ENCODE data around the gene MARCHF11.

Gene MARCHF11, protein sequence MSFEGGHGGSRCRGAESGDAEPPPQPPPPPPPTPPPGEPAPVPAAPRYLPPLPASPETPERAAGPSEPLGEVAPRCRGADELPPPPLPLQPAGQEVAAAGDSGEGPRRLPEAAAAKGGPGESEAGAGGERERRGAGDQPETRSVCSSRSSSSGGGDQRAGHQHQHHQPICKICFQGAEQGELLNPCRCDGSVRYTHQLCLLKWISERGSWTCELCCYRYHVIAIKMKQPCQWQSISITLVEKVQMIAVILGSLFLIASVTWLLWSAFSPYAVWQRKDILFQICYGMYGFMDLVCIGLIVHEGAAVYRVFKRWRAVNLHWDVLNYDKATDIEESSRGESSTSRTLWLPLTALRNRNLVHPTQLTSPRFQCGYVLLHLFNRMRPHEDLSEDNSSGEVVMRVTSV

DNA sequence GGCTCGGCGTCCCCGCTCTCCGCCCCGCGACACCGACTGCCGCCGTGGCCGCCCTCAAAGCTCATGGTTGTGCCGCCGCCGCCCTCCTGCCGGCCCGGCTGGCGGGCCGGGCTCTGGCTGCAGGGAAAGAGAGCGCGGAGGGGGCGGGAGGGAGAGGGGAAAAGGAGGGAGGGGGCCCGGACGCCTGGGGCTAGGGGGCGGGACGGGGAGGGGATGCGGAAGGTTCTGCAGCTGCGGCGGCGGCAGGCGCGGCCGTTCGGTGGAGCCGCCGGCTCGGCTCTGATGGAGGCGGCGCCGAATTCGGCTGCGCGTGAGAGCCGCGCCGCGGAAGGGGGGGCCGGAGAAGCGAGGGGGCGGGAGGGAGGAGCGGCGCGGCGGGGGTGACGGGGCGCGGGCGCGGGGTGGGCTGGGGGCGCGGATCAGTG, at the start of gene MARCHF11:
Gene MARCHF11 (minus strand): TSS at position 281 of the 425 bp plus-strand sequence. CDS start 216 bp downstream, at position 65.
- peak in 19 of 58 donors; percentile 3 to 53 (median 21) for DNase-seq

DNA sequence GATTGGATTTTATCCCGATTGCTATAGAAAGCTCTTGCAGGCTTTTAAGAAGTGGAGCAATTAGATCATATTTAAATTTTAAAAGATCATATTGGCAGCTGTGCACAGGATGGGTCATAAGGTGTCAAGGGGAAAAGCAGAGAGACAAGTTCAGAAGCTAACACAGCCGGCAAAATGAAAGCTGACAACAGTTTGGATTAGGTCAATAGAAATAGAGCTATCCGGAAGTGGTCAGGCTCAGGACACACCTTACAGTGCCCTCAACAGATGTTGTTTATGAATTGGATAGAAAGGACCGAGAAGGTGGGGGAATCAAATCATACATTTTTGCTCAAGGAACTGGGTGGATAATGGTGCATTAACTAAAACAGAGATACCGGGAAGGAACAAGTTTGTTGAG, 46.3 kb upstream of the MARCHF11 start:
- no peak for DNase-seq

GRCh38 chr5:16192311-16192710, 12.7 kb upstream of the MARCHF11 start:
- no peak for DNase-seq

GRCh38 chr5:16180789-16181082, 1.1 kb upstream of the MARCHF11 start:
- DNase-seq = no peak

DNA sequence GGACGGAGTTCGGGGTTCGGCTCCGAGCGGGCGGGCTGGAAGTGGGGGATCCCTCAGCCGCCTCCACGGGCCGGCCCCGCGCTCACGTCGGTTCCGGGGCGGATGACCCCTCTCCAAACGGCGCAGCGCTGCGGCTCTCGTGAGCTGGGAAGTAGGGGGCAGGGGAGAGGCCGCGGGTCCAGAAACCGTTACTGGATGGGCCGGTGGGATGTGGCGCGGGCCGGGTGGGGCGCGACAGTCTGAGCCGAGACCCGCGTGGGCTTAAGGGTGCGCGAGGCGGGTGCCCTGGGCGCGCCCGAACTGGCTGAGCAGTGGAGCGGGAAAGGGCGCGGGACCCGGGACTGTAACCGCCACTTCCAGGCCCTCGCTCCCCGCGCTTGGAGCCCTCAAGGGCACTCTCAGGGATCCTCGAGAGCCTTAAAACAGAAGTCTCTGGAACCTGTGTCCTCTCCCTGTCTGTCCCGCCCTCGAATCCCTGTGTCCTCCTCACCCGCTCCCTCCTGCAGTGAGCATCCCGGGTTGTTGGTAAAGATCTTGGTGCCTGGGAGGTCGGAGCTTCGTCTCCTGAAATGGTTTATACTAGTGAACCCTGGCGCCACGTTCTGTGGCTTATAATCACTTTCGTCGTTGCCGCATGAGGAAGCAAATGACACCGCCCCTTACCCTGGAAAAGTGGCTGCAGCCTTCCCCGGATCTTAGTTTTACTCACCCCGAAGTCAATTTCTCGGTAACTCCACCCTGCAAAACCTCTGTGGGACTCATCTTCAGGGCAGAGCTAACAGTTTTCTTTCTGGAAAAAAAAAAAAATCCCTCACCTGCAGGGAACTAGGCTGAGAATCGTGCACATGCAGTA, 571 bp upstream of the MARCHF11 start:
- DNase-seq = peak in 1 of 58 donors; percentile 17

DNA sequence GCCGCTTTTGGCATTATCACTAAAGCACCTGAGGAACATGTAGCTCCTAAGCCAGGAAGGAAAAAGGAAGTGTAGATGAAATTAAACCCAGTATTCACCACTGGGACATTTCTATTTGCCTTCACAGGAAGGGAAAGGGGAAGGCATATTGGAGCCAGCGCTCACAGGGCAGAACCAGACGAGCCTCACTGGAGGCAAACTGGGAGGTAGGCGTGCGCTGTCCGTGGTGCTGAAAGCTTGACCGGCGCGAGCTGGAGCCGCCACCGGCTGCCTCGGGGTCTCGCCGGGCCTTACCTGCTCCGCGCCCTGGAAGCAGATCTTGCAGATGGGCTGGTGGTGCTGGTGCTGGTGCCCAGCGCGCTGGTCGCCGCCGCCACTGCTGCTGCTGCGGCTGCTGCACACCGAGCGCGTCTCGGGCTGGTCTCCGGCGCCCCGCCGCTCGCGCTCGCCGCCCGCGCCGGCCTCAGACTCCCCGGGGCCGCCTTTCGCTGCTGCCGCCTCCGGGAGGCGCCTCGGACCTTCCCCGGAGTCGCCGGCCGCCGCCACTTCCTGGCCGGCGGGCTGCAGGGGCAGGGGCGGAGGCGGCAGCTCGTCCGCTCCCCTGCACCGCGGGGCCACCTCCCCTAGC, 732 bp downstream of the MARCHF11 start:
- DNase-seq = peak in 52 of 58 donors; percentile 11 to 67 (median 31)

GRCh38 chr5:16169550-16169949, 10.0 kb downstream of the MARCHF11 start:
- no peak for DNase-seq

DNA sequence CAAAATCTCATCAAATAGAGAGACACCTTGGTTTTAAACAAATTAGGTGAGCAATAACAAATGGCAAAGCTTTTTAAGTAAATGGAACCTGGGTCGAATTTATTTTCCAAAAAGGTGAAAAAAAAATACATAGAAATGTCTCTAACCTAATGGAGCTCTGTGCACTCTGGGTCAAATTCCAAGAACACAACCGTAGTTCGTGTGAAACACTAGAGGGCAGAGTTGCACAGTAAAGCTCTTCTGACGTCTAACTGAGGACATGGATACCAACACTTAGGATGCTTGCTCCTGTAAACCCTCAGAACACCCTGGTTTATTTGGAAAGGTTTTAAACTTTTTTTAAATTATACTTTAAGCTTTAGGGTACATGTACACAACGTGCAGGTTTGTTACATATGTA, 18.9 kb downstream of the MARCHF11 start:
- peak in 11 of 58 donors; percentile 3 to 49 (median 12) for DNase-seq

- no peak for DNase-seq
These were observed 20.0 kb downstream of the MARCHF11 start for GRCh38 chr5:16159636-16160035.

DNA sequence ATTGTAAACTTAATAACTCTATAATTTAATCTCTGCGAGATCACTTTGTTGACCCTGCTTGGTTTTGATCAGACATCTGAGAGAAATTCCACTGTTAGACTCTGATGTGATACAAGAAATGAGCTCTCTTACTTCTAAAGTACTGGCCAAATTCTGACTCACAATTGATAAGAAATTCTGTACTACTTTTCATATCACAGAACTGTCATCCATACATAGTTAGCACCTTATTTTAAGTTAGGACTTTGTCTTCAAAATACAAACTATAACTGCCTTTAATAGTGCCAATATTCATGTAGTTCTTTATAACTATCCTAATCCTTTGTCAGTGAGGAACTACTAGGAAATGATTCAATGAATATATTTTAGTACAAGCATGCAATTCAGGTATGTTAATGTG, 23.4 kb downstream of the MARCHF11 start:
- no peak for DNase-seq

DNA sequence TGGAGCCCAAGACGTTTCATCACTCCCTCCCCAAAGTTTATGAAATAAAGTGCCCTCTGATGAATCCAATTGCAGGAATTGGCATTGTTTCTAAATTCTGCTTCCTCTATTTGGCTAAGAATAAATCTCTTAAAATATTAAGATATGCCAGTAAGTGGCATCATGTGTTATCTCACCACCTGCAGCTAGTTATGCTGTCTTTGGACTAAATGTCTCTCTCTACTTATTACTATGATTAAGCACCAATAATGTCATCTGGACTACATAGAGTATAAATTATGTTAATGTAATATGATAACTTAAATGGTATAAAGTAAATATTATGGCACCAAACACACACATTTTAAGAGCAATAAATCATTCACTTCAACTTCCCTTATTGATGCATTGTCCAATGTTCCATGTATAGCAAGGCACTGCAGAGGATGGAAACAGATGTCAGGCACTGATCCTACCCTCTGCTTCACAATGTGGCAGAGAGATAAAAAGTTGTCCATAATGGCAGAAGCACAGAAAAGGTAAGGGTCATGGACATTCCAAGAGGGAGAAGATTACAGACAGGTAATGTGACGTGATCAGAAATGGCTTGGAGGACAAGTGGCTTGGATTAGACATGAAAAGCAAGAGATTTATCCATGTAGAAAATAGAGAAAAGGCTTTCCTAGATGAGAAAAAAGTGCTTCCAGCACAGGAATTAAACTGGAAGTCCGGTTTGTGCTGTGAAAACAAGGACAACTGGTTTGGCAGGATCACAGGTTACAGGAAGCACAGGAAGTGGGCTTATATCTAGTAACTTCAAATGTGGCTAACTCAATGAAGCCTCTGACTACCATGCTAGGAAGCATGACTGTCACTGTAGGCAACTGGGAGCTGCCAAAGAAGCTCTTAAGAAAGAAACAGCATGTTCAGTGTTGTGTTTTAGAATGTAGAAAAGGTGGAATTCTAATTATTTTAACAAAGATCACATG, 26.7 kb downstream of the MARCHF11 start:
- DNase-seq = no peak

DNA sequence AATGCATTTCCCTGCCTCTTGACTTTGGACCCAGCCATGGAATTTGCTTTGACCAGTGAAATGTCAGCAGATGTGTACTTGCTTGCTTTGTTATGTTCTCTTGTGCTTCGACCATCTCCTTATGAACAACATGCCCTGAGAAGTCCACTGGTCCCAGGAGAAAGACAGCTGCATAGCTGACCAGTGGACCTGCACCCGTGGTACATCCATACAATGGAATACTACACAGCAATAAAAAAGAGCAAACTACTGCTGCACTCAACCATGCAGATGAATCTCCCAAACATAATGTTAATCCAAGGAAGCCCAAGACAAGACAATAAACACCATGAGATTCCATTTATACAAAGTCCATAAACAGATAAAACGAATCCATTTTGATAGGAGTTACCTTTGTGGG, 30.0 kb downstream of the MARCHF11 start:
- DNase-seq = no peak

DNA sequence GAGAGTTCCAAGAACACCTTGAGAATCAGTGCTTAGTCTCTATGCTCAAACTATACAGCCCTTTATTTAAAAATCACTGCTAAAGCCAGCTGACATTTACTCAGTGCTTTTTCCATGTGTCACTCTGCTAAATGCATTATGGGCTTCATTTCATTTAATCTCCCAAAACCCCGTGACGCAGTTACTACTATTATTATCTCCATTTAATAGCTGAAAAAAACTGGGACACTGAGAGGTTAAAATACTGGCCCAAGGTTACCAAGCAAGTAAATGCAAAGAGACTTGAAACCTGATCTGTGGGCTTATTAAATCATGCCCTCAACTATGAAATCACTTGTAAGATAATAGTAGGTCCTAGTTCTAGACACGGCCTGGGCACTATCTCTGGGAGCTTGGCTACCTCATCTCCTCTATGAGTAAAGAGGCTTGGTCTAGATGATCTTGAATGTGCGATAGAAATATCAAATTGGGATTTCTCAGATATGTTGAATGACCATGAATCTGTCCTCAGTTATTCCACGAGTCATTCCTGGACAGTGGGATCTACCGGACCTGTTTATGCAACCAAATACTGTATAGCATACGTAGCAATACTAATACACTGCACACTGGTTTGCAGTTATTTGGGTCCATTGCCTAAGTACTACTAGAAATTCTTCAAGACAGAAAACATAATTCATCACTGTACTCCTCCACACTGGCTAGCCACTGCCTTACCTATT, 32.3 kb downstream of the MARCHF11 start:
- no peak for DNase-seq

DNA sequence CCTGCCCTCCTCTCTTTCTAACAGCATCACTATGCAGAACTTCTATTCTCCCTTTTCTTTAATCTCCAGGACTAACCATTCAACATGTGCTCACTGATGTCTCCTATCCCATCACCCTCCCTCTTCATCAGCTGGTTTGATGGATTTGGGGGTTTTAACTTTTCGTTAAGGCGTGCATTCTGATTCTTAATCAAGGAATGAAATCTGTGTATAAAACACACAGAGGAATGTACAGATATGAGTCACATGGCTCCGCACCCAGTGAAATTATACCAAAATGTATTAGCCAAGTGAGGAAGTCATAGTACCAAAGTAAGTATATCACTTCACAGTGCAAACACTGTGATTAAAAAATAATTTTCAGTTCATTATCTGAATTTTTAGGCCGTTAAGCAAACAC, 35.2 kb downstream of the MARCHF11 start:
- DNase-seq = no peak

GRCh38 chr5:16143361-16144049, 36.1 kb downstream of the MARCHF11 start:
- no peak for DNase-seq

GRCh38 chr5:16140944-16141343, 38.6 kb downstream of the MARCHF11 start:
- DNase-seq = no peak

- no peak for DNase-seq
These were observed 39.2 kb downstream of the MARCHF11 start for GRCh38 chr5:16140417-16140816.

- DNase-seq = no peak
These were observed 42.4 kb downstream of the MARCHF11 start for GRCh38 chr5:16137177-16137576.

- DNase-seq = no peak
These were observed 44.1 kb downstream of the MARCHF11 start for GRCh38 chr5:16135506-16135905.

Data from anterior cingulate cortex (tissue), 58 donors.